GM19468 (cell line): ENCODE measurements around the gene PRR5.
"Not testable (repeated sequence)": the region's sequence is repeated elsewhere in the genome, so short reads cannot be mapped to it uniquely, and the experiment has no call there.

ENCODE experiments used
- ATAC-seq: cut with Tn5 transposase; IDR thresholded peaks from one replicate; pipeline ENCODE4 v1.9.1; 2021; ENCODE audit warnings: mild to moderate bottlenecking, moderate library complexity, moderate number of reproducible peaks; ENCODE audit not compliant: unreplicated experiment; ENCODE audit errors: extremely low read depth

Gene PRR5

GRCh38 chr22:44731357-44731970 is 29.5 kb downstream of the PRR5 start:
- no peak for ATAC-seq

- ATAC-seq = no peak
These were observed 30.1 kb downstream of the PRR5 start for GRCh38 chr22:44732017-44732561.

GRCh38 chr22:44732661-44733060 is 30.7 kb downstream of the PRR5 start:
- ATAC-seq = no peak

- ATAC-seq = no peak
These were observed 31.6 kb downstream of the PRR5 start for GRCh38 chr22:44733426-44734106.

- no peak for ATAC-seq
These were observed 32.3 kb downstream of the PRR5 start for GRCh38 chr22:44734278-44734677.

- no peak for ATAC-seq
These were observed 33.0 kb downstream of the PRR5 start for GRCh38 chr22:44734801-44735517.

GRCh38 chr22:44735518-44736428 is 33.8 kb downstream of the PRR5 start:
- no peak for ATAC-seq

- ATAC-seq = no peak
These were observed 34.8 kb downstream of the PRR5 start for GRCh38 chr22:44736581-44737405.

- no peak for ATAC-seq
These were observed 35.7 kb downstream of the PRR5 start for GRCh38 chr22:44737406-44738346.

- no peak for ATAC-seq
These were observed 36.3 kb downstream of the PRR5 start for GRCh38 chr22:44738347-44738715.

- ATAC-seq = no peak
These were observed 37.0 kb downstream of the PRR5 start for GRCh38 chr22:44739024-44739423.

GRCh38 chr22:44739666-44740065 is 37.7 kb downstream of the PRR5 start:
- ATAC-seq = not testable (repeated sequence)

GRCh38 chr22:44740307-44740706 is 38.3 kb downstream of the PRR5 start:
- no peak for ATAC-seq

GRCh38 chr22:44741929-44742328 is 39.9 kb downstream of the PRR5 start:
- no peak for ATAC-seq

- no peak for ATAC-seq
These were observed 41.2 kb downstream of the PRR5 start for GRCh38 chr22:44743247-44743646.

- ATAC-seq = no peak
These were observed 41.8 kb downstream of the PRR5 start for GRCh38 chr22:44743804-44744211.

- no peak for ATAC-seq
These were observed 44.1 kb downstream of the PRR5 start for GRCh38 chr22:44745853-44746789.
